ENCODE results near the gene LRMDA.

LRMDA gene

GRCh38 chr10:75929630-75930161 lies 498.3 kb downstream of the LRMDA start:
- H3K36me3 ChIP-seq = no peaks in the 10 kb centered on the region
- H3K27me3 ChIP-seq (ENCODE audit: insufficient read depth, low read depth, severe bottlenecking) = no peaks in the 10 kb centered on the region
- H3K9me3 ChIP-seq (ENCODE audit: severe bottlenecking) = no peaks in the 10 kb centered on the region
- no peak overlapping the region for H3K27ac ChIP-seq
- H3K4me3 ChIP-seq (ENCODE audit: low read depth, low read length) = no peak overlapping the region
- no peak for DNase-seq
- no peak for TF ChIP-seq CTCF (IDR thresholded peaks at IDR 0.05; ENCODE audit: low read depth, low read length)

GRCh38 chr10:75932921-75933320 lies 501.5 kb downstream of the LRMDA start:
- Histone ChIP-seq H3K9me3 (ENCODE audit: severe bottlenecking) (no peaks in the 10 kb centered on the region), H3K27ac (no peak overlapping the region), H3K4me3 (ENCODE audit: low read depth, low read length) (no peak overlapping the region), H3K27me3 (ENCODE audit: insufficient read depth, low read depth, severe bottlenecking) (no peaks in the 10 kb centered on the region), H3K36me3 (no peaks in the 10 kb centered on the region)
- no peak for TF ChIP-seq CTCF (IDR thresholded peaks at IDR 0.05; ENCODE audit: low read depth, low read length)
- DNase-seq = no peak

- Histone ChIP-seq H3K4me3 (ENCODE audit: low read depth, low read length) (no peak overlapping the region), H3K36me3 (no peaks in the 10 kb centered on the region), H3K27me3 (ENCODE audit: insufficient read depth, low read depth, severe bottlenecking) (no peaks in the 10 kb centered on the region), H3K9me3 (ENCODE audit: severe bottlenecking) (no peaks in the 10 kb centered on the region), H3K27ac (no peak overlapping the region)
- no peak for DNase-seq
- TF ChIP-seq CTCF (IDR thresholded peaks at IDR 0.05; ENCODE audit: low read depth, low read length) = no peak
These were observed 503.8 kb downstream of the LRMDA start for GRCh38 chr10:75935240-75935639.

- no peak for DNase-seq
- H3K27ac ChIP-seq = no peak overlapping the region
- no peak overlapping the region for H3K4me3 ChIP-seq (ENCODE audit: low read depth, low read length)
- no peak for TF ChIP-seq CTCF (IDR thresholded peaks at IDR 0.05; ENCODE audit: low read depth, low read length)
- H3K9me3 ChIP-seq (ENCODE audit: severe bottlenecking) = no peaks in the 10 kb centered on the region
- no peaks in the 10 kb centered on the region for H3K36me3 ChIP-seq
- no peaks in the 10 kb centered on the region for H3K27me3 ChIP-seq (ENCODE audit: insufficient read depth, low read depth, severe bottlenecking)
These were observed 504.4 kb downstream of the LRMDA start for GRCh38 chr10:75935650-75936400.

- H3K4me3 ChIP-seq (ENCODE audit: low read depth, low read length) = no peak overlapping the region
- no peaks in the 10 kb centered on the region for H3K9me3 ChIP-seq (ENCODE audit: severe bottlenecking)
- no peak for DNase-seq
- no peak overlapping the region for H3K27ac ChIP-seq
- no peaks in the 10 kb centered on the region for H3K36me3 ChIP-seq
- no peak for TF ChIP-seq CTCF (IDR thresholded peaks at IDR 0.05; ENCODE audit: low read depth, low read length)
- no peaks in the 10 kb centered on the region for H3K27me3 ChIP-seq (ENCODE audit: insufficient read depth, low read depth, severe bottlenecking)
These were observed 505.4 kb downstream of the LRMDA start for GRCh38 chr10:75936841-75937240.

GRCh38 chr10:75937823-75938222 lies 506.4 kb downstream of the LRMDA start:
- Histone ChIP-seq H3K4me3 (ENCODE audit: low read depth, low read length) (no peak overlapping the region), H3K36me3 (no peaks in the 10 kb centered on the region), H3K27me3 (ENCODE audit: insufficient read depth, low read depth, severe bottlenecking) (no peaks in the 10 kb centered on the region), H3K27ac (no peak overlapping the region), H3K9me3 (ENCODE audit: severe bottlenecking) (no peaks in the 10 kb centered on the region)
- DNase-seq = no peak
- no peak for TF ChIP-seq CTCF (IDR thresholded peaks at IDR 0.05; ENCODE audit: low read depth, low read length)

All from WERI-Rb-1 (cell line).